Progenitor cell of endocrine pancreas (in vitro differentiated cells): ENCODE results near the gene MIER2. TPM values are rescaled to one million over a fixed set of nuclear protein-coding genes. Genes with fewer than 3 reads are reported as not detected.

Experiments
- DNase-seq: peaks from one replicate; pipeline ENCODE4 v3.0.0; 2021; ENCODE audit warnings: low spot score; ENCODE audit not compliant: unreplicated experiment
- H3K27ac Mint-ChIP-seq: 2 replicates; pipeline ENCODE4 v1.8.0; 2021; ENCODE audit warnings: mild to moderate bottlenecking, moderate library complexity, mixed read lengths
- H3K27me3 Mint-ChIP-seq: 2 replicates; pipeline ENCODE4 v1.8.0; 2021; ENCODE audit warnings: mixed read lengths
- H3K36me3 Mint-ChIP-seq: 2 replicates; pipeline ENCODE4 v1.8.0; 2022; ENCODE audit warnings: mixed read lengths; ENCODE audit not compliant: insufficient read depth
- H3K4me1 Mint-ChIP-seq: 2 replicates; pipeline ENCODE4 v1.8.0; 2021; ENCODE audit warnings: low read depth, mixed read lengths
- H3K4me3 Mint-ChIP-seq: 2 replicates; pipeline ENCODE4 v1.8.0; 2021; ENCODE audit warnings: low read depth, mild to moderate bottlenecking, moderate library complexity, mixed read lengths
- H3K9me3 Mint-ChIP-seq: 2 replicates; pipeline ENCODE4 v1.8.0; 2021; ENCODE audit warnings: low read depth, mixed read lengths
- CTCF ChIP-seq: fragments of 200-600 bp; sonication (generic); IDR thresholded peaks from one replicate; pipeline ENCODE4 v1.5.0; 2021; ENCODE audit warnings: antibody characterized with exemption, mild to moderate bottlenecking; ENCODE audit not compliant: unreplicated experiment
- total RNA-seq: library from RNA; stranded (reverse); gene quantifications from 2 replicates; pipeline ENCODE4 v1.2.1, GENCODE V29; 2021

MIER2 gene
- total RNA-seq, 1 donor from 2014 or later, result 46.7 TPM

GRCh38 chr19:329876-330275, 14.7 kb downstream of the MIER2 start:
- H3K36me3 Mint-ChIP-seq, result peaks cover 44% of the 10 kb centered on the region
- TF ChIP-seq CTCF, result no peak
- no peak overlapping the region for H3K27ac Mint-ChIP-seq
- peaks cover 3% of the 10 kb centered on the region for H3K9me3 Mint-ChIP-seq
- peaks cover 3% of the 10 kb centered on the region for H3K4me1 Mint-ChIP-seq
- no peak overlapping the region for H3K4me3 Mint-ChIP-seq
- H3K27me3 Mint-ChIP-seq, result no peaks in the 10 kb centered on the region
- no peak for DNase-seq

GRCh38 chr19:328025-328505, 16.5 kb downstream of the MIER2 start:
- DNase-seq, result no peak
- Mint-ChIP-seq H3K36me3 (peaks cover 41% of the 10 kb centered on the region), H3K9me3 (peaks cover 3% of the 10 kb centered on the region), H3K27ac (no peak overlapping the region), H3K4me3 (no peak overlapping the region), H3K4me1 (no peaks in the 10 kb centered on the region), H3K27me3 (no peaks in the 10 kb centered on the region)
- TF ChIP-seq CTCF, result no peak

- TF ChIP-seq CTCF, result no peak
- Mint-ChIP-seq H3K27me3 (no peaks in the 10 kb centered on the region), H3K36me3 (peaks cover 40% of the 10 kb centered on the region), H3K4me3 (no peak overlapping the region), H3K9me3 (peaks cover 3% of the 10 kb centered on the region), H3K27ac (no peak overlapping the region), H3K4me1 (no peaks in the 10 kb centered on the region)
- no peak for DNase-seq
Observed at GRCh38 chr19:327291-328024, 17.1 kb downstream of the MIER2 start.

- Mint-ChIP-seq H3K27ac (no peak overlapping the region), H3K36me3 (peaks cover 40% of the 10 kb centered on the region), H3K4me3 (no peak overlapping the region), H3K9me3 (peaks cover 3% of the 10 kb centered on the region), H3K4me1 (no peaks in the 10 kb centered on the region), H3K27me3 (no peaks in the 10 kb centered on the region)
- no peak for TF ChIP-seq CTCF
- no peak for DNase-seq
Observed at GRCh38 chr19:326871-327270, 17.7 kb downstream of the MIER2 start.

GRCh38 chr19:325937-326565, 18.5 kb downstream of the MIER2 start:
- no peak for TF ChIP-seq CTCF
- DNase-seq, result no peak
- Mint-ChIP-seq H3K27ac (no peak overlapping the region), H3K4me1 (no peaks in the 10 kb centered on the region), H3K4me3 (no peak overlapping the region), H3K9me3 (peaks cover 4% of the 10 kb centered on the region), H3K27me3 (no peaks in the 10 kb centered on the region), H3K36me3 (peaks cover 43% of the 10 kb centered on the region)
